GM12892 (cell line): Measurements from ENCODE around the gene SMARCC1.

ENCODE experiments used
- POLR2A ChIP-seq: IDR thresholded peaks from 2 replicates; pipeline ENCODE4 v1.6.1; 2011; ENCODE audit warnings: low read depth, low read length, control low read depth
- POLR2AphosphoS5 ChIP-seq: IDR thresholded peaks from 2 replicates; pipeline ENCODE4 v1.6.1; 2011; ENCODE audit warnings: low read depth, low read length, control low read depth
- TAF1 ChIP-seq: IDR thresholded peaks from 2 replicates; pipeline ENCODE4 v1.6.1; 2011; ENCODE audit warnings: low read depth, mild to moderate bottlenecking, control low read depth, low read length, borderline replicate concordance

GRCh38 chr3:47566667-47567066 lies 215.0 kb downstream of the SMARCC1 start:
- TF ChIP-seq POLR2A, result no peak
- no peak for TF ChIP-seq TAF1
- TF ChIP-seq POLR2AphosphoS5, result no peak
